SJSA1 (cell line): ENCODE data around the gene POLR2J2. TPM values are rescaled to one million over a fixed set of nuclear protein-coding genes. Genes with fewer than 3 reads are reported as not detected.
"Not testable (repeated sequence)": the region's sequence is repeated elsewhere in the genome, so short reads cannot be mapped to it uniquely, and the experiment has no call there.

Experiments used
- DNase-seq, 2 experiments: peaks; one replicate each; pipeline ENCODE4 v3.0.0-alpha.2; 2015 to 2020; ENCODE audit warnings: low spot score in 2 of 2, low read depth in 1 of 2
- H3K27ac ChIP-seq: fragments of 250-450 bp; sonication (Bioruptor Pico); 2 replicates; pipeline ENCODE4 v1.5.1; 2020; ENCODE audit warnings: mild to moderate bottlenecking, moderate library complexity
- H3K27me3 ChIP-seq: fragments of 250-450 bp; sonication (Bioruptor Pico); replicated peaks from 2 replicates; pipeline ENCODE4 v1.5.1; 2020; ENCODE audit warnings: mild to moderate bottlenecking, moderate library complexity
- H3K36me3 ChIP-seq: fragments of 250-450 bp; sonication (Bioruptor Pico); 2 replicates; pipeline ENCODE4 v1.5.1; 2020; ENCODE audit warnings: mild to moderate bottlenecking
- H3K4me1 ChIP-seq: fragments of 250-450 bp; sonication (Bioruptor Pico); replicated peaks from 2 replicates; pipeline ENCODE4 v1.6.1; 2021; ENCODE audit warnings: mild to moderate bottlenecking
- H3K4me3 ChIP-seq: fragments of 250-450 bp; sonication (Bioruptor Pico); 2 replicates; pipeline ENCODE4 v1.5.1; 2020; ENCODE audit warnings: mild to moderate bottlenecking
- H3K9me3 ChIP-seq: fragments of 250-450 bp; sonication (Bioruptor Pico); replicated peaks from 2 replicates; pipeline ENCODE4 v1.5.1; 2020; ENCODE audit warnings: mild to moderate bottlenecking
- total RNA-seq: library from RNA; depleted of rRNA; stranded (reverse); fragments of >200 nt; shearing (Covaris generic); gene quantifications from 2 replicates; pipeline ENCODE4 v1.2.3, GENCODE V29; 2014; rRNA removed

POLR2J2 gene
- total RNA-seq, 1 experiment from 2014 or later, result 1.3 TPM

GRCh38 chr7:102638848-102639247, 32.6 kb downstream of the POLR2J2 start:
- H3K4me3 ChIP-seq, H3K36me3 ChIP-seq, H3K27me3 ChIP-seq, H3K9me3 ChIP-seq, H3K4me1 ChIP-seq, H3K27ac ChIP-seq: not testable (repeated sequence)
- DNase-seq, result peak in 1 of 2 experiments; percentile 47

DNA sequence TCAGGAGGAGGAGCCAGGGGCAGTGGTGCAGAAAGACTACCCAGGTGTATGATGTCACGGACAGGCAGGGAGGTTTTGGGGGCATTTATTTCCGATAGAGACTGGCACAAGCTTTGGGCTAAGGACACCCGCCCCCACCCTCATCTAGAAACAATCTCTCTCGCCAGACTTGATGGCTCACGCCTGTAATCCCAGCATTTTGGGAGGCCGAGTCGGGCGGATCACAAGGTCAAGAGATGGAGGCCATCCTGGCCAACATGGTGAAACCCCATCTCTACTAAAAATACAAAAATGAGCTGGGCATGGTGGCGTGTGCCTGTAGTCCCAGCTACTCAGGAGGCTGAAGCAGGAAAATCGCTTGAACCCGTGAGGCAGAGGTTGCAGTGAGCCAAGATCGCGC, 34.5 kb downstream of the POLR2J2 start:
- not testable (repeated sequence) for H3K9me3 ChIP-seq, H3K27ac ChIP-seq, H3K36me3 ChIP-seq, H3K4me3 ChIP-seq, H3K4me1 ChIP-seq, H3K27me3 ChIP-seq
- DNase-seq, result peak in 1 of 2 experiments; percentile 31

DNA sequence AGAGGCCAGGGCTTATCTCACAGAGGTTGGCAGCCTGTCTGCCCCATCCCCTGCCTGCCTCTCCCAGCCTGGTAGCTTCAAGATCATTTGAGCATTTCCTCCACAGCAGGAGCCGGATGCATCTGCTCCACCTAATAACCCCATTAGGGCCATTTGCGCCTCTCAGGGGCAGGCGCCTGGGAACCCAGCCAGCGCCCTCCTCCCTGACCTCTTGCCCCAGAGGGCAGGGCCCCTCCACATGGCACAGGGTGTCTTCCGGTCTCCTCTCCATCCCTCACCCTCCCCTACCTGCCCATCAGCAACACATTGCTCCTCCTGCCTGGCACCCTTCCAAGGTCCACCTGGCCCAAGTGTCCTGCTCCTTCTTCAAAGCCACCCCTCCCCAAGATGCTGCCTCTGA, 36.1 kb downstream of the POLR2J2 start:
- not testable (repeated sequence) for H3K4me3 ChIP-seq, H3K36me3 ChIP-seq, H3K27ac ChIP-seq, H3K9me3 ChIP-seq, H3K4me1 ChIP-seq, H3K27me3 ChIP-seq, DNase-seq

GRCh38 chr7:102634299-102634698, 37.2 kb downstream of the POLR2J2 start:
- peak in 1 of 2 experiments; percentile 33 for DNase-seq
- H3K27ac ChIP-seq, H3K4me3 ChIP-seq, H3K4me1 ChIP-seq, H3K27me3 ChIP-seq, H3K9me3 ChIP-seq, H3K36me3 ChIP-seq: not testable (repeated sequence)

- H3K4me1 ChIP-seq, DNase-seq, H3K9me3 ChIP-seq, H3K27me3 ChIP-seq, H3K27ac ChIP-seq, H3K36me3 ChIP-seq, H3K4me3 ChIP-seq: not testable (repeated sequence)
Observed at GRCh38 chr7:102630622-102631021, 40.8 kb downstream of the POLR2J2 start.

DNA sequence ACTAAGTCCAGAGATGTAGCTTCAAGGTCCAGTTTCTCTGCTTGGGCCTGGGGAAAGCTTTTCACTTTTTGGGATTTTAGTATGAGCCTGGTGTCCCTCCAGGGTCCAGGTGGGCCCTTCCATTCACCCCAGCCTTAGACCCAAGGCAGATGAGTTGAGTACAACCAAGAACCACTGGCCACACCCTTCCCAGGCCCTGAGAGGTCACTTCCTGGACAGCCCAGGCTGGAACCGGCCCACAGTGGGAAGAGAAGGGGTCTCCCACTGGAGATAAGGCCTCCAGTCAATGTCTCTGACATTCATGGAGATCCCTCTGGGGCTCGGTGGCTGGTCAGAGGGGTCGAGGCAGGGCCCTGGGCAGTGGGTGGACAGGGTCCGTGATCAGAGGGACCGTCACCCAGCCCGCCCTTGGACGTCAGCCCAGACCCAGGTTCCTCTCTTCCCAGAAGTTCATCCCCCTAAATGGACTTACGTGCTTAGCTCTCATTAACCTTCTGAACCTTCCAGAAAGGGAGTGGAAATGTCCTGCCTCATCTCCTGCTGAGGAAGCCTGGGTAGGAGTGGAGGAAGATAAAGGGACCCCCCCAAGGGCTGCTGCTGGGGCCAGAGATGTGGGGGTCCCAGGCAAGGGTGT, 44.1 kb downstream of the POLR2J2 start:
- DNase-seq, H3K27ac ChIP-seq, H3K4me3 ChIP-seq, H3K27me3 ChIP-seq, H3K4me1 ChIP-seq, H3K36me3 ChIP-seq, H3K9me3 ChIP-seq: not testable (repeated sequence)

DNA sequence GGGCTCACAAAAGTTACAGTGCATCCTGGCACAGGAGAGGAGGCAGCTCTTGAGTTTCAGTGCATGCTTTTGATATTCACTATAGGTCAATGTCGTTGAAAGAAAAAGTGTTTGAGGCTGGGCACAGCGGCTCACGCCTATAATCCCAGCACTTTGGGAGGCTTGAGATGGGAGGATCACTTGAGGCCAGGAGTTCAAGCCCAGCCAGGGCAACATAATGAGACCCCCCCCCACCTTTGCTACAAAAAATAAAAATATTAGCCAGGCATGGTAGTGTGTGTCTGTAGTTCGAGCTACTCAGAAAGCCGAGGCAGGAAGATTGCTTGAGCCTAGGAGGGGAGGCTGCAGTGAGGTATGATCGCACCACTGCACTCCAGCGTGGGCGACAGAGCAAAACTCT, 53.3 kb downstream of the POLR2J2 start:
- H3K27ac ChIP-seq, H3K27me3 ChIP-seq, H3K4me3 ChIP-seq, H3K4me1 ChIP-seq, H3K36me3 ChIP-seq, H3K9me3 ChIP-seq: not testable (repeated sequence)
- peak in 1 of 2 experiments; percentile 38 for DNase-seq

- not testable (repeated sequence) for H3K27me3 ChIP-seq, H3K9me3 ChIP-seq, H3K36me3 ChIP-seq, H3K27ac ChIP-seq, H3K4me3 ChIP-seq, H3K4me1 ChIP-seq
- peak in 1 of 2 experiments; percentile 49 for DNase-seq
Observed at GRCh38 chr7:102616507-102617125, 54.8 kb downstream of the POLR2J2 start, which contains the start of gene RASA4. TSS of gene RASA4 (minus strand) at chr7:102616756. CDS start at chr7:102616689, 67 bp downstream.

Other genes starting within 250 kb of the POLR2J2 start
- gene ORAI2, start 238.1 kb downstream of the POLR2J2 start, total RNA-seq, result 18.3 and 27.0 TPM in 2 replicates
- gene ALKBH4, start 206.8 kb downstream of the POLR2J2 start, total RNA-seq, result 26.4 and 27.4 TPM in 2 replicates
- 43.3 and 66.3 TPM in 2 replicates for gene LRWD1, start 206.7 kb downstream of the POLR2J2 start, total RNA-seq
- 17.8 and 44.1 TPM in 2 replicates for gene POLR2J, start 192.7 kb downstream of the POLR2J2 start, total RNA-seq
- 4.0 and 9.5 TPM in 2 replicates for gene RASA4B, start 153.9 kb downstream of the POLR2J2 start, total RNA-seq
- 0.24 and 1.6 TPM in 2 replicates for gene UPK3BL2, start 128.0 kb downstream of the POLR2J2 start, total RNA-seq
- not detected in 2 replicates for gene SPDYE2, start 120.4 kb downstream of the POLR2J2 start, total RNA-seq
- 15.7 and 21.3 TPM in 2 replicates for gene POLR2J3, start 99.1 kb downstream of the POLR2J2 start, total RNA-seq
- 15.4 and 19.4 TPM in 2 replicates for gene RASA4, start 54.9 kb downstream of the POLR2J2 start, total RNA-seq
- gene UPK3BL1, start 28.9 kb downstream of the POLR2J2 start, total RNA-seq, result 20.9 and 21.2 TPM in 2 replicates
- gene SPDYE2B, start 21.3 kb downstream of the POLR2J2 start, total RNA-seq, result not detected in 2 replicates
- gene FAM185A, start 77.3 kb upstream of the POLR2J2 start, total RNA-seq, result 6.9 and 10.1 TPM in 2 replicates
- 8.3 and 10.9 TPM in 2 replicates for gene LRRC17, start 241.3 kb upstream of the POLR2J2 start, total RNA-seq